ENCODE measurements around the gene TSNAX. TPM values are rescaled to one million over a fixed set of nuclear protein-coding genes. Genes with fewer than 3 reads are reported as not detected.

TSNAX gene
- total and polyA plus RNA-seq, 2 of the 8 experiments (the other 6 are each of a cell fraction or from before 2014, with no cell fraction given), result 7.7 to 34.0 TPM

DNA sequence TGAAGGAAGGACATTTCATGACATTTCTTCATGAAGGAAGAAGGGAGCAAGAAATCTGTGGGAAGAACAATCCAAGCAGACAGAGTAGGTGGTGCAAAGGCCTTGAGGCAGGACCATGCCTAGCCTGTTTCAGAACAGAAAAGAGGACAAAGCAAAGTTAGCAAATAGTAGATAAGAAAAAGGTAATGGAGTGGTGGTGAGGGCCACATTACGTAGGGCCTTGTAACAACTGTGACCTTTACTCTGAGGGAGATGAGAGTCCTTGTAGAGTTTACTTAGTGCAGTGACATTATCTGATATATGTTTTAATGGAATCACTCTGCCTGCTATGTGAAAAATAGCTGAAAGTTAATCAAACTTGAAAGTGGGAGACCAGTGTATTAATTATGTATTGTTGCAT, 6.4 kb upstream of the TSNAX start:
- no peak overlapping the region for H4K91ac ChIP-seq (replicated peaks; ENCODE audit: insufficient read length, low read length)
- H3K18ac ChIP-seq (ENCODE audit: extremely low read depth, low read length), result no peak overlapping the region
- H3K4me3 ChIP-seq (ENCODE audit: extremely low read depth in 1 of 4, insufficient read depth in 2 of 4, low read depth in 3 of 4, low read length in 4 of 4), result no peak overlapping the region
- ChIA-PET CTCF (ENCODE audit: partially characterized antibody) (no interaction called here), POLR2A (ENCODE audit: partially characterized antibody) (no interaction called here)
- no peak overlapping the region for H3K4ac ChIP-seq (replicated peaks; ENCODE audit: insufficient read length, low read depth, low read length)
- H3K4me1 ChIP-seq (replicated peaks in 1 of 4; ENCODE audit: control insufficient read depth in 3 of 4, insufficient read depth in 4 of 4, low read length in 3 of 4), result peaks cover 2 to 15% (median 10%) of the 10 kb centered on the region in 4 experiments; a peak in 6 of 7 replicates
- WGBS, 2 experiments (ENCODE audit: extremely low coverage in 1 of 2, insufficient coverage in 1 of 2, insufficient read length in 1 of 2, insufficient replicate concordance in 2 of 2, low coverage in 1 of 2, low lambda C conversion rate in 2 of 2, missing lambda C conversion rate in 1 of 2), result 94% methylated on average over 1 of the region's 1 CpG; no CpG with 5 or more reads in 1 of the 2 experiments
- no peak overlapping the region for H3K9ac ChIP-seq (replicated peaks in 1 of 4; ENCODE audit: extremely low read depth in 1 of 4, low read depth in 3 of 4, low read length in 3 of 4)
- no peaks in the 10 kb centered on the region for H3K9me3 ChIP-seq (ENCODE audit: insufficient read depth in 2 of 2, low read depth in 1 of 2, low read length in 1 of 2)
- no peaks in the 10 kb centered on the region for H3K23me2 ChIP-seq (ENCODE audit: low read depth, low read length)
- no peak overlapping the region for H2AFZ ChIP-seq (ENCODE audit: low read length)
- H3K79me1 ChIP-seq (ENCODE audit: low read depth, low read length), result no peaks in the 10 kb centered on the region
- no peak overlapping the region for H3K4me2 ChIP-seq (ENCODE audit: insufficient read depth in 1 of 2, low read depth in 2 of 2, low read length in 2 of 2)
- no peaks in the 10 kb centered on the region for H3K27me3 ChIP-seq (replicated peaks in 1 of 4; ENCODE audit: control insufficient read depth in 3 of 4, extremely low read depth in 1 of 4, insufficient read depth in 3 of 4, low read length in 3 of 4)
- no peaks in the 10 kb centered on the region for H3K79me2 ChIP-seq (ENCODE audit: control insufficient read depth in 1 of 2, insufficient read depth in 2 of 2, low read length in 2 of 2)
- H2BK20ac ChIP-seq (ENCODE audit: low read length), result no peak overlapping the region
- no peak overlapping the region for H3K14ac ChIP-seq (ENCODE audit: insufficient read length)
- no peak overlapping the region for H2BK5ac ChIP-seq (ENCODE audit: low read depth, low read length)
- no peak overlapping the region for H3K27ac ChIP-seq (ENCODE audit: low read depth, low read length)
- H3K36me3 ChIP-seq (ENCODE audit: control insufficient read depth in 2 of 4, insufficient read depth in 4 of 4, low read length in 3 of 4), result no peaks in the 10 kb centered on the region
- no peak overlapping the region for H4K8ac ChIP-seq (ENCODE audit: extremely low read depth, insufficient read depth, low read length)
- H4K20me1 ChIP-seq (replicated peaks in 1 of 2; ENCODE audit: control insufficient read depth in 1 of 2, insufficient read depth in 2 of 2, low read length in 2 of 2), result no peaks in the 10 kb centered on the region
- H2BK120ac ChIP-seq (replicated peaks; ENCODE audit: low read depth, low read length), result no peak overlapping the region
- no peak overlapping the region for H3K23ac ChIP-seq (ENCODE audit: insufficient read length)
- no peak overlapping the region for H3K56ac ChIP-seq (replicated peaks; ENCODE audit: insufficient read length, low read depth, low read length)
- FAIRE-seq (no peak), DNase-seq (ENCODE audit: low read depth in 1 of 2, low spot score in 2 of 2) (no peak)
- H2BK15ac ChIP-seq (ENCODE audit: low read length), result no peak overlapping the region
- no peak overlapping the region for H2BK12ac ChIP-seq (ENCODE audit: low read depth, low read length)
- H4K5ac ChIP-seq (ENCODE audit: insufficient read length, low read depth, low read length), result no peak overlapping the region
- no peak overlapping the region for H2AK5ac ChIP-seq (ENCODE audit: low read depth, low read length)
- TF ChIP-seq JUN (IDR thresholded peaks at IDR 0.05; ENCODE audit: low read depth, low read length) (no peak), POLR2A (IDR thresholded peaks at IDR 0.05; ENCODE audit: control extremely low read depth in 1 of 2, low read depth in 2 of 2, low read length in 2 of 2) (no peak), SAP30 (IDR thresholded peaks at IDR 0.05; ENCODE audit: insufficient read depth, insufficient replicate concordance, low read length) (no peak), PHF8 (conservative IDR thresholded peaks at IDR 0.05; ENCODE audit: low read depth, low read length) (no peak), SIX5 (IDR thresholded peaks at IDR 0.05; ENCODE audit: low read depth, low read length) (no peak), EGR1 (IDR thresholded peaks at IDR 0.05; ENCODE audit: borderline replicate concordance, low read depth, low read length) (no peak), FOSL1 (IDR thresholded peaks at IDR 0.05; ENCODE audit: insufficient read depth, low read depth, low read length) (no peak), TAF1 (IDR thresholded peaks at IDR 0.05; ENCODE audit: low read depth, low read length) (no peak)
- TF ChIP-seq, protein P1, sequence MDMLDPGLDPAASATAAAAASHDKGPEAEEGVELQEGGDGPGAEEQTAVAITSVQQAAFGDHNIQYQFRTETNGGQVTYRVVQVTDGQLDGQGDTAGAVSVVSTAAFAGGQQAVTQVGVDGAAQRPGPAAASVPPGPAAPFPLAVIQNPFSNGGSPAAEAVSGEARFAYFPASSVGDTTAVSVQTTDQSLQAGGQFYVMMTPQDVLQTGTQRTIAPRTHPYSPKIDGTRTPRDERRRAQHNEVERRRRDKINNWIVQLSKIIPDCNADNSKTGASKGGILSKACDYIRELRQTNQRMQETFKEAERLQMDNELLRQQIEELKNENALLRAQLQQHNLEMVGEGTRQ (IDR thresholded peaks at IDR 0.05; ENCODE audit: low read length), result no peak
